Measurements from ENCODE around the gene MAGI1.
"Not testable (repeated sequence)": the region's sequence is repeated elsewhere in the genome, so short reads cannot be mapped to it uniquely, and the experiment has no call there.

The MAGI1 gene

DNA sequence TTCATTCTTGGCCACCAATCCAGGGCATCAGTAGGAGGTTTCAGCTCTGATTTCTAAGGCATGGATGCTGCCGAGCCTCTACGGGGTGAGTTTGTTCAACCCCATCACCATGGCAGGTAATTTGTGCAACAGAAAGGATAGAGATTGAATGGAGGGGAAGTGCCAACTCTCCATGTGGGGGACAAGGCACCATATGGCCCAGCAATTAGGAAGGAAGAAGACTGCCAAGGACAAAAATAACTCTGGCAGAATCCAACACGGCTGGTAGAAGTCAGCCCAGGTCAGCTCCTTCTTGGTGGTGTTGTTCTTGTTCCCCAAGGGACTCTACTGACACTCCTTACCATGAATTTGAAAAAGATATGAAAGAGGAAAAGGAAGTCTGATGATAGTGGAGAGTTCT lies 503.9 kb downstream of the MAGI1 start:
- DNase-seq (ENCODE audit: low read depth in 2 of 2): no peak

DNA sequence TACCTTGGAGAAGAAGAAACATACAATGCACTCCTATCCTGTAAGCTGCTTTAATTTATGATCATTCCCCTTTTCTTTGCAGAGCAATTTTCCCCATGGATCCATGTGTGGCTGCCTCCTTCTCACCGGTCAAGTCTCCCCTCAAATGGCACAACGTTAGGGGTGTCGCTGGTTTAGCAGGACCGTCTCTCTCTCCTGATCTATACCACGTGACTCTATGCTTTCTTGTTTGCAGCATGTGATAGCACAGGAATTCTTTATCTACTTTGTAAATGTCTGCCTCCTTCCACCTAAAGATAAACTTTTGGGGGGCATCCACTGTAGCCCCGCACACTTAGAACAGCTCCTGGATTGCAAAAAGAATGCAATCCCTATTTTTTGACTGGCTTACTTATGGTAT lies 506.0 kb downstream of the MAGI1 start:
- no peak for DNase-seq (ENCODE audit: low read depth in 2 of 2)

DNA sequence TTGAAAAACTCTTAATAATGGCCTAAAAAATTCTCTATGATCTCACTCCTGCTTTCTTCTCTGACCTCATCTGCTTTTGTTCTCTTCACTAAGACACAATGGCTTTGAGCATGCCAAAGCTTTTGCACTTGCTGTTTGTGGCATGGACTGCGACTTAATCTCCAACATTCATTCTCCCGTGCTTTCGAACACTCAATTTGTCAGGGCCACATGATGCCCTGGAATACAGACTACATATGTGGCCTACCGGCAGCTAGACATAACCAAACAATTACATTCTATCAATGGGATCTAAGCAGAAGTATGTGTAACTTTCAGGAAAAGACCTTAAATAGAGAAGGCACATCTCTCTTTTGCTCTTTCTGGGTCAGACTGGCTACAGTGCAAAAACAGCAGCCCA lies 506.5 kb downstream of the MAGI1 start:
- DNase-seq (ENCODE audit: low read depth in 2 of 2): no peak

DNA sequence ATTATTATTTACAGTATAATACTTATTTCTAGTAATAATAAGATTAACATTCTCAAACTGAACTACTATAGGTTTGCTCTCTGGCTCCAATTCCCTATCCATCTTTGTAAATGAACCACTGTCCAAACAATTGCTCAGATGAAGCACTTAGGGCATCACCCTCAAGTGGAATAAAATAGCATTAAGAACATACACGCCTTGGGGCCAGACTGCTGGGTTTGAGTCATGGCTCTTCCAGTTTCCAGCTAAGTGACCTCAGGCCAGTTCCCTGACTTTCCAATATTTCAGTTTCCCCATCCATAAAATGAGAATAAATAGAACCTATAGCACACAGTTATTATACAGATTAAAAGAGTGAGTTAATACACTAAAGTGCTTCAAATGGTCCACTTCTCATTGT lies 507.2 kb downstream of the MAGI1 start:
- DNase-seq (ENCODE audit: low read depth in 2 of 2): no peak

DNA sequence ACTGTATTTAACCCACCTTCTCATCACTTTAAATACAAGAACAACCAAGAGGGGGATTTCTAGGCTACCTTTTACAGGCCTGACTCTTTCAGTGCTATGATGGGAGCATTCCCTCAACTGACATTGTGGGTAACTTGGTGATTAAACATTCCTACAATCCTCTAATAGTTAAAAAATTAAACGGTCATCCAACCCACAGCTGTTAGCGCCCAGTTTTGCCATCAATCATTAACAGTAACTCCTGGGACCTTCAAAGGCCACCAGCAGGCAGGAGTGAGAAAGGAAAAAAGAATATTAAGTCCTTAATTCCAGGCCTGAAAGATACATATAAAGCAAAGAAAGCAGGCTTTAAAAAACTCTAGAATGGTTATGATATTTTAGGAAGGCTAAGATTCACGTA lies 512.1 kb downstream of the MAGI1 start:
- no peak for DNase-seq (ENCODE audit: low read depth in 2 of 2)

DNA sequence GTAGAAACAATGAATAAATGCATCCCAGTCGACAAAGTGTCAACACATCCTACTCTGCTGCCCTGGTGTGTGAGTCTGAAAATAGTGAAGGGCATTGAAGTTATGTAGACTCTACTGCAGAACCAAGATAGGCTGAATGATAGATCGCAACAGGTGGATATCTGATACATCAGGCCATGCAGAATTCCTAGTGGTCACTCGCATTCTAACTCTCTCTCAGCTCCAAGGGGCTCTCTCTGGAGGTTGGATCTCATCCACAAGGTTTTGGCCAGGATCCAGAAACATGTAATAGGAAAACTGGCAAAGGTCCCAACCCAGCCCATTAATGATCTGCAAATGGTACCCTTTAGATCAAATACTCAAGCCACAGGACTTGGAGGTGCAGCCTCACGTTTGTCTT lies 514.1 kb downstream of the MAGI1 start:
- DNase-seq (ENCODE audit: low read depth in 2 of 2): no peak

DNA sequence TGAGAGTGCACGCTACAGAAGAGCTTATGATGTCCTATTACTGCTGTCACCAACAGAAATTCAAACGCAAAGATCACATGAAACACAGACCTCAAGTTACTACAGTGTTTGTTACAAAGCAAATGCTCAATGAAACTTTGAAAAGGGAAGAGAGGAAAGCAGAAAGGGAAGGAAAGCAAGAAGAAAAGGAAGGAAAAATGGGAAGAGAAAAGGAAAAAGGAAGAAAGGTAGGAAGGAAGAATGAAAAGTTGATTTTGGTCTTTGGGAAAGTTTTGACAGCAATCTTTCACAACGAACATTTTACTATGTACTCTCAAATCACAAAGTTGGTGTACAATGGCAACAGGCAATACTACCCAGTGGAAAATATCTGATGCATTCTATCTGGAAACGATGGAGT lies 514.8 kb downstream of the MAGI1 start:
- no peak for DNase-seq (ENCODE audit: low read depth in 2 of 2)

DNA sequence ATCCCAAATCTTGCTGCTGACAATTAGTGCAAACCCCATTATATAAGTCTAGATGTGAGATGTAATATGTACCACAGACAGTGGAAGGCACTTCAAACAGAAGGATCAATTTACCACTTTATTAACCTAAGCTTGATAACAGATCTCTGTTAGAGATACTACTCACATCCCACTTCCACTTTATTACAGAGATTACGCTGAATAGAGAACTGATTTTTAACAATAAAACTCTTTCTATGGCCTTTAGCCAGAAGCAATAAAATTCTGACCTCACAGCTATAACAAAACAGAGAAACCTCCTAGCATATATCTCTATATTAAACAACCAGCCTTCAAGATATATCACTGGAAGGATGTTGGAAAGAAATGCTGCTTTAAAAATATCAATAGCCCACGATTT lies 517.7 kb downstream of the MAGI1 start:
- no peak for DNase-seq (ENCODE audit: low read depth in 2 of 2)

DNA sequence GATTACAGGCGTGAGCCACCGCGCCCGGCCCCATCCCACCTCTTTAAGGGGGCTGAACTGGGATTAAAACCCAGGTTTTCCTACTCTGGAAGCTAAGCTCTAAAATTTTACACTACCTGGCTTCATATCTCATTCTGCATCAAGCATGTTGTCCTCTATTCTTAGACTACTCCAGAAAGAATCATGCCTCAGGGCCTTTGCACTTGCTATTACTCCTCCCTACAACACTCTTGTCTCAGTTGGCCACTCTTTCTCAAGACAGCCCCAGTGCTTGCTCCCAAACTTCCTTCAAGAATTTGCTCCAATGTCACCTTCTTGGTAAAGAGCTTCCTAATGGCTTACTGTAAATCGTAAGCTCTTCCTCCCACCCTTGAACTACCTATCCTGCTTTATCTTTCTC lies 521.7 kb downstream of the MAGI1 start:
- DNase-seq (ENCODE audit: low read depth in 2 of 2): no peak

DNA sequence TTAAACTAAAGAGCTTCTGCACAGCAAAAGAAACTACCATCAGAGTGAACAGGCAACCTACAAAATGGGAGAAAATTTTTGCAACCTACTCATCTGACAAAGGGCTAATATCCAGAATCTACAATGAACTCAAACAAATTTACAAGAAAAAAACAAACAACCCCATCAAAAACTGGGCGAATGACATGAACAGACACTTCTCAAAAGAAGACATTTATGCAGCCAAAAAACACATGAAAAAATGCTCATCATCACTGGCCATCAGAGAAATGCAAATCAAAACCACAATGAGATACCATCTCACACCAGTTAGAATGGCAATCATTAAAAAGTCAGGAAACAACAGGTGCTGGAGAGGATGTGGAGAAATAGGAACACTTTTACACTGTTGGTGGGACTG lies 524.4 kb downstream of the MAGI1 start:
- not testable (repeated sequence) for DNase-seq (ENCODE audit: low read depth in 2 of 2)

DNA sequence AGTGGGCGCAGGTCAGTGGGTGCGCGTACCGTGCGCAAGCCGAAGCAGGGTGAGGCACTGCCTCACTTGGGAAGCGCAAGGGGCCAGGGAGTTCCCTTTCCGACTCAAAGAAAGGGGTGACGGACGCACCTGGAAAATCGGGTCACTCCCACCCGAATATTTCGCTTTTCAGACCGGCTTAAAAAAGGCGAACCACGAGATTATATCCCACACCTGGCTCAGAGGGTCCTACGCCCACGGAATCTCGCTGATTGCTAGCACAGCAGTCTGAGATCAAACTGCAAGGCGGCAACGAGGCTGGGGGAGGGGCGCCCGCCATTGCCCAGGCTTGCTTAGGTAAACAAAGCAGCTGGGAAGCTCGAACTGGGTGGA lies 529.3 kb downstream of the MAGI1 start:
- DNase-seq (ENCODE audit: low read depth in 2 of 2): not testable (repeated sequence)

DNA sequence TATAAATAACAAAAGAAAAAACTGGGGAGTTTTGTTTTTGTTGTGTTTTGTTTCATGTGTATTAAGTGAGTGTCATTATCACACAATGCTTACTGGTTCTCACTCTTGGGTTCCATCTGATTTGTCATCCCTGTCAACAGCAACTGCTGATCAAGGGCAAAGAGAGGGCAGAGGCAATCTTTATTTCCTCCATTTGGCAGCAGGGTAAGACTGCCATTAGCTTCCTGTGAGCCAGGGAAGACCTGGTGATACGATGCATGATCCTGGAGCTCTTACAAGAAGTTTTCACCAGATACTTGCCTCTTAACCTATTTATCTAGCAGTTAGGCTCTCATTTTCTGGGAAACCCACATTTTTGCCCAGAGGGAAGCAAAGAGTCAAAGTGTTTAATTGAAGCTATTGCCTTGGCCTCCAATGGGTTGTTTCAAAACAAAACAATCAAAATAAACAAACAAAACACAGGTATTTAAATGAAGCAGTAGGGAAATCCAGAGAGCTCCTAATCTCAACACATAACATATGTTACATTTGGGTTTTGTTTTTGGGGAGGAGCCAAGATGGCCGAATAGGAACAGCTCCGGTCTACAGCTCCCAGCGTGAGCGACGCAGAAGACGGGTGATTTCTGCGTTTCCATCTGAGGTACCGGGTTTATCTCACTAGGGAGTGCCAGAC lies 529.8 kb downstream of the MAGI1 start:
- no peak for DNase-seq (ENCODE audit: low read depth in 2 of 2)

DNA sequence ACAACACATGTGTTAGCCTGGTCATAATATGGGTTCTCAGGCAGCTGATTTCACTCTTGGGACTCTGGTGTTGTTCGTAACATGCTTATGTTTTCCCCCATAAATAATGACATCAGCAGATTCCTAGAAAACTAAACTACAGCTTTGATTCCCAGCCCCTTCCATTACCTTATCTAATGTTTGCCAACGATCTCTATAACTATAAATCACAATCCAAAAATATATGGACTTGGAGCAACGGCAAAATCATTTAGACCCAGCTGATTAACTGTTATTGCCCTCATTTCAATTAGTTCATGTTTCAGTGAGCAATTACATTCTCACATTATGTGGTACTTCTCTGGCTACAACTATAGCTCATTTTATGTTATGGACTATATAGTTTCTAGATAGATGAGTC lies 531.3 kb downstream of the MAGI1 start:
- DNase-seq (ENCODE audit: low read depth in 2 of 2): no peak

DNA sequence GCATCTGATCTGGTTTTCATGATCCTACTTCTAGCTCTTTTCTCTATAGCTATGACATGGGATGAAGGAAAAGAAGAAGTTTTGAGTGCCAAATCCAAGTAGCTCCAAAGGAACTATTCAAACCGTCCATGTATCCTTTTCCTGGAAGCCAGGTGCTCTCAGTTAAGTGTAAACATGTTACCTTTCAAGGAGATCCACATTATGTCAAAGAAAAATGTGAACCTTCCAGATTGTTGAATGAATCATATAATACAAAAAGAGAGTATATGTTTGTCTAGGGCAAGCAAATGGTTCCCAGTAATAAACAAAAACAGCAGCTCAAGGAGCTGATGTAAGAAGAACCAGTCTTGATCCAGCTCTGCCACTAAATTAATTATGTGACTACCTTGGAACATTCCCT lies 534.9 kb downstream of the MAGI1 start:
- DNase-seq (ENCODE audit: low read depth in 2 of 2): no peak

DNA sequence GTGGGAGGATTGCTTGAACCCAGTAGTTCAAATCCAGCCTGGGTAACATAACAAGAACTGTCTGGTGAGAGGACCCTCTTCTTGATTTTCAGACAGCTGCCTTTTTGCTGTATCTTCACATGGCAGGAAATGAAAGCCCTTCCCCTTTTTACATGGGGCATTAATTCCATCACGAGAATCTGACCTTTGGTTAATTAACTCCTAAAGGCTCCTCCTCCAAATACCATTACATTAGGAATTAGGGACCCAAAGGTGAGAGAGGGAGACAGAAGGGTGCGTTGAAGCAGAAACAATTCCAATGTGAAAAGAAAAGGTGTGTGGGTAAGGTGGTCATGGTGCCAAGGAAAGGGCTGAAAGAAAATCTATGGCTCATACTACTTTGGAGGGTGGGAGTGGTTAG lies 536.2 kb downstream of the MAGI1 start:
- no peak for DNase-seq (ENCODE audit: low read depth in 2 of 2)

DNA sequence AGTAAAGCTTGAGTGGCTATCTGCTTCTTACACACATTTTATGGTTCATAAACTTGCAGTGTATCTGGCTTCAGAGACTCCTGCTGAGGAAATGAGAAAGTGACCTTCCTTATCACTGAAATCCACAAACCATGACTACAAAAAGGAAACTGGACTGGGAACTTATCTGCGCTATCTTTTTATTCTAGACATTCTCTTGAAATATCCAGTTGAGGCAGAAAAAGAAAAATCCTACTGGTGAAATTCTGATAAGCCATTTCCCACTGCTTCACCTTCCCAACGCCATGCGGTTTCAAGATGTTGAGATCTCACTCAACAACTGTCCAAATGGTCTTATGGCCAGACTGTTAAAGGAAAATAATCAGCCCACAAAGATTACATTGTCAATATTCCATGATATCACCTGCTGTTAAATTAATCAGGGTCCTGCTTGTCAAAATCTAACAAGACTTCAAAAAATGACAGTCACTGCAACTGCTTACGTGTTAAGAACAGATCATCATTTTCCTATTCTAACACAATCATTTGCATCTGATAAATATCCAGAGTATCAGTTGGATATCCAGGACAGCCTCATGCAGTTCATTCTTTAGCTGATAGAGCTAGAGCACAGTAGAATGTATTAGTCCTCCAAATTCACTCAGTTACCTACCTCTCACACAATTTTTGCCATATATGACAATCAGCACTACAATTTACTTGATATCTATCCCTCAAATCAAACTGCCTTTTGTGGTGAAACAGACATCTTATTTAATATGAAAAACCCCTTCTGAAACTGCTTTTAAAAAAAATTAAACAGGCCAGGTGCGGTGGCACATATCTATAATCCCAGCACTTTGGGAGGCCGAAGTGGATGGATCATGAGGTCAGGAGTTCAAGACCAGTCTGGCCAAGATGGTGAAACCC lies 538.1 kb downstream of the MAGI1 start:
- DNase-seq (ENCODE audit: low read depth in 2 of 2): no peak

DNA sequence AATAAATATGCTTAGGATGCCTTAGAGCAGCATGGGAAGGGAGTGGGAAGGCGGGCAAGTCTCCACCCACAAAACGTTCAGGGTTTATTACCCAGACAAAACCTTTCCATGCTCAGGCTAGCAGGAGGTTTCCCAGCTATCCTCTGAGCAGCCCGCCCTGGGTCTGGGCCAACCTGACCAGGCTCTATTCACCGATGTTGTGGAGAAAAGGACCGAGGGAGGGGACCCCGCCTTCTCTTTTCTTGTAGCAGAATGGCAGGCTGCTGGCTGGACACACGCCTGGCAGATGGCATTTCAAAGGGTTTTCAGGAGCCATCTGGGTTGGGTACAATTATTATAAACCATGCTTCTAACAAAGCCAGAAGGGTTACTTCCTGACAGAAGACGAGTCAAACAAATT lies 540.9 kb downstream of the MAGI1 start:
- DNase-seq (ENCODE audit: low read depth in 2 of 2): no peak

DNA sequence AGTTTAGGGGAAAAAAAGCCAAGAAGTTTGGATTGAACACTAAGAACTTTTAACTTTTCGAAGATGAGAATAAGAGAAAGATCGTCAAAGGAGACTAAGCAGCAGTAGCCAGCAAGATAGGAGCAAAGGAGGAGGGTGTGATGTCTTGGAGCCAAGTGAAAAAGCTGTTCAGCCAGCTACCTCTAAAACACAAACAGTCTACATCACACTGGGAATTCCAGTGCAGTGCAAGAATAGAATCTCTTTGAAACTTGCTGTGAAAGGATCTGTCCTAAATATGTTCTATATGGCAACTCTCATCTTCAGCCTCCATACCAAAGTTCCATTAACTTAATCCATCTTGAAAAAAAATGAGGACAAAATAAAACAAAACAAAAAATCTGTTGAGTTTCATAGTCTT lies 541.5 kb downstream of the MAGI1 start:
- DNase-seq (ENCODE audit: low read depth in 2 of 2): no peak

DNA sequence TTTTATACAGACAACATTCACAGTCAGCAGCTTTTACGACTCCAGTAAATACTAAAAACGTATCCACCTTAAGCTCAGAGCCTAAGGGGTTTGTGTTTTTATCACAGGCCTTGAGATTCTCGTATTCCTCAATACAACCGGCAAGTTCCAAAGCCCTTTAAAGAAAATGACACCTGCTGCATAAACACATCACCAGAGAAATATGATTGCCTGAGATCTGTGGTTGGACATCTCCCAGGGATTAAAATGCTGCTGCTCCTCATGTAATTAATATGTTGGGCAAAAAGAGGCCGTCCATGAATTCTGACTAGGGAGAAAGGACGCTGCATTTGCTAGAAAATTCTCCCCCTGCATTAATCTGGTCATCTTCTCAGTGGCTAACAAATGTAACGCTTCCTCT lies 544.8 kb downstream of the MAGI1 start:
- no peak for DNase-seq (ENCODE audit: low read depth in 2 of 2)

DNA sequence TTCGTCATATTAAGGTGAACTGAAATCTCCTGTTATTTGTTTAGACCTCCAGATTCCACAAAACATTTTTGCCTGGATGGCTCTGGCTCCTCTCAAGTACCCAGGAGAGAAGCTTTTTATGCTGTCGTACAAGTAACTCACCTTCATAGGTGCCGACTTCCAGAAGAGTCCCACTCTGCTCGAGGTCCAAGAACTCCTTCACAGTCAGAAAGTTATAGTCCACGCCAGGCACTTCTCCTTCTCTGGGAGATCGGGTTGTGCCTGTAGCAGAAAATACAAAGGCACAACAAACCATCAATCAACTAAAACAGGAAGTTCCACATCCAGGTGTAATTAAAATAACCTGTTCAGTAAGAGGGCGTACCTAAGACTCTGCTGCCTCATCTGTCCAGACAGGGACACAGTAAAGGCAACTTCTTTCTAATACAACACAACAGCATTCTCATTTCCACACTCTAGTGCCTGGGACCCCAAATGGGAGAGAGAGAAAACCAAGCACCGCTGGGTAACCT lies 545.3 kb downstream of the MAGI1 start:
- DNase-seq (ENCODE audit: low read depth in 2 of 2): no peak

DNA sequence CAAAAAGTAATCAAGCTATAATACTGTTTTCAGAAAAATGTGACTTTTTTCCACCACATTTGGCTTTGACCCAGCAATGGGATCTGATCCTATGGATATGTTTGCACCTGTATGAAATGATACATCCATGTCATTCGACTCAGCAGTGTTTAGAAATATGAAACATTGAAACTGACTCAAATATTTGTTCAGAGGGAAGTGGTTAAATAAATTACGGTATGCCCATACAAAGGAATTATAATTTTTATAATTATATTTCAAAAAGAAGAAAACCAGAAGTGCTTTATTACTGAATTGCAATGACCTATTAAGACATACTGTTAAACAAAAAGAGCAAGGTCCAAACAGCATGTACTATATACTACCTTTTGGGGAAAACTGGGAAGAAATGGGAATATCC lies 546.5 kb downstream of the MAGI1 start:
- DNase-seq (ENCODE audit: low read depth in 2 of 2): no peak

DNA sequence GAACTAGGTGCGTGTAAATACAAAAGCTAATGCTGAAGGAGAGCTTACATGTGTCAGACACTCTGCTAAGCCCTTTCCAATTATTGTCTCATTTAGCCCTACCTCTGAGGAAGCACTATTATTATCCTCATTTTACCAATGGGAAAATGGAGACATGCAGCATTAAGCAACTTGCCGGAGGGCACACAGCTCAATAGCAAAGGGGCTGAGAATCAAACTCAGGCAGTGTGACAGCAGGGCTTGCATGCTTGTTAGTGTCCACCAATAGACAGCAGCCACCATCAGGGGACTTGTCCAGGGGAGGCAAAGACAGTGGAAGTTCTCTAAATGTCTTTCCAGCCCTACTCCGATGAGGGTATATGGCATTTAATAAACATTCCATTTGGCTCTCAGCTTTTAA lies 548.6 kb downstream of the MAGI1 start:
- no peak for DNase-seq (ENCODE audit: low read depth in 2 of 2)

DNA sequence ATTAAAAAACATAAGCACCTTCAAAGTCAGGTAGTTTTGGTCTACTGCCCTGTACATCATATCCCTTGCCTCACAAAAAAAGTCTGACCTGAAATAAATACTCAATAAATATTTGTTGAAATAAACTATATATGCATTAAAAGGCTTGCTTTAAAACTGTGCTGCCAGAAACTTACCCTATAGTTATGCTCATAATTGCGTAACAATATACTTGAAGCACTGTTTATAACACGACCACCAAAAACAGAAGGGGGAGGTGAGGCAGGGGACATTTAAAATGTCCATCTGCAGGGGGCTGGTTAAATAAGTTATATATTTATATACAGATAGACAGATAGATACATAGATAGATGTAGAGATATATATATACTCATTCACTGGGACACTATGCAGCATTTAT lies 549.5 kb downstream of the MAGI1 start:
- no peak for DNase-seq (ENCODE audit: low read depth in 2 of 2)

Data from stimulated activated CD8-positive, alpha-beta memory T cell treated with anti-CD3 and anti-CD28 coated beads, Interleukin-2, amount 100 ng/mL, for 1 hour (primary cell).